GM23338 (cell line): ENCODE data around the gene CDKN3. TPM values are rescaled to one million over a fixed set of nuclear protein-coding genes. Genes with fewer than 3 reads are reported as not detected.
A peak's percentile ranks its signal among the peaks of the same experiment; 100 is the strongest.

Source experiments
- ATAC-seq: fragments of 200-7000 bp; cut with Tn5 transposase; 3 replicates; pipeline ENCODE4 v1.9.1; 2020
- DNase-seq: peaks from one replicate; pipeline ENCODE4 v3.0.0-alpha.2; 2015; ENCODE audit warnings: low spot score
- H2AFZ ChIP-seq: fragments of 200-600 bp; sonication (generic); 2 replicates; pipeline ENCODE4 v1.8.0; 2016; ENCODE audit warnings: antibody characterized with exemption, mild to moderate bottlenecking, moderate library complexity
- H3F3A ChIP-seq: fragments of 200-600 bp; sonication (generic); replicated peaks from 2 replicates; pipeline ENCODE4 v1.8.0; 2017; ENCODE audit warnings: antibody characterized with exemption, mixed run types, low read depth
- H3K27ac ChIP-seq: fragments of 200-600 bp; sonication (generic); 2 replicates; pipeline ENCODE4 v1.6.1; 2016; ENCODE audit warnings: low read depth
- H3K27me3 ChIP-seq: fragments of 200-600 bp; sonication (generic); 2 replicates; pipeline ENCODE4 v1.8.0; 2016; ENCODE audit warnings: mild to moderate bottlenecking, mixed run types, moderate library complexity; ENCODE audit not compliant: insufficient read depth
- H3K36me3 ChIP-seq: fragments of 200-600 bp; sonication (generic); 2 replicates; pipeline ENCODE4 v1.8.0; 2016; ENCODE audit warnings: mild to moderate bottlenecking; ENCODE audit not compliant: insufficient read depth
- H3K4me1 ChIP-seq: fragments of 200-600 bp; sonication (generic); 2 replicates; pipeline ENCODE4 v1.8.0; 2016; ENCODE audit warnings: mild to moderate bottlenecking, moderate library complexity; ENCODE audit not compliant: insufficient read depth
- H3K4me2 ChIP-seq: fragments of 200-600 bp; sonication (generic); 2 replicates; pipeline ENCODE4 v1.7.1; 2017; ENCODE audit warnings: mixed run types
- H3K4me3 ChIP-seq: fragments of 200-600 bp; sonication (generic); 2 replicates; pipeline ENCODE4 v1.6.1; 2016; ENCODE audit warnings: mixed run types
- H3K79me2 ChIP-seq: fragments of 200-600 bp; sonication (generic); replicated peaks from 2 replicates; pipeline ENCODE4 v1.8.0; 2017; ENCODE audit warnings: mild to moderate bottlenecking; ENCODE audit not compliant: insufficient read depth
- H3K9me2 ChIP-seq: fragments of 200-600 bp; sonication (generic); 2 replicates; pipeline ENCODE4 v1.8.0; 2017; ENCODE audit not compliant: insufficient read depth
- H4K20me1 ChIP-seq: fragments of 200-600 bp; sonication (generic); replicated peaks from 2 replicates; pipeline ENCODE4 v1.8.0; 2017; ENCODE audit warnings: mild to moderate bottlenecking; ENCODE audit not compliant: insufficient read depth
- H3K27ac Mint-ChIP-seq: 2 replicates; pipeline ENCODE4 v1.8.0; 2020; ENCODE audit warnings: inconsistent platforms, mild to moderate bottlenecking, moderate library complexity, mixed read lengths
- H3K27me3 Mint-ChIP-seq: 3 replicates; pipeline ENCODE4 v1.8.0; 2022; ENCODE audit warnings: low read depth, mild to moderate bottlenecking, moderate library complexity, mixed read lengths, inconsistent platforms; ENCODE audit not compliant: insufficient read depth, poor library complexity
- H3K36me3 Mint-ChIP-seq: 3 replicates; pipeline ENCODE4 v1.8.0; 2021; ENCODE audit warnings: low read depth, mild to moderate bottlenecking, inconsistent platforms, moderate library complexity, mixed read lengths
- H3K4me1 Mint-ChIP-seq: 3 replicates; pipeline ENCODE4 v1.8.0; 2020; ENCODE audit warnings: mild to moderate bottlenecking, inconsistent platforms, mixed read lengths
- H3K4me3 Mint-ChIP-seq: 3 replicates; pipeline ENCODE4 v1.8.0; 2021; ENCODE audit warnings: moderate library complexity, mild to moderate bottlenecking, inconsistent platforms, mixed read lengths
- H3K9me3 Mint-ChIP-seq: 3 replicates; pipeline ENCODE4 v1.8.0; 2020; ENCODE audit warnings: moderate library complexity, mild to moderate bottlenecking, inconsistent platforms, mixed read lengths
- CTCF ChIP-seq, 2 experiments: fragments of 200-600 bp in 1 of 2; sonication (generic) in 1 of 2; conservative IDR thresholded peaks; 2 replicates each; pipeline versions ENCODE4 v1.5.1 to v1.6.1; 2016 to 2017; ENCODE audit warnings: antibody characterized with exemption in 2 of 2, low read depth in 2 of 2, mild to moderate bottlenecking in 2 of 2, moderate library complexity in 1 of 2
- ETS1 ChIP-seq: IDR thresholded peaks from 2 replicates; pipeline ENCODE4 v1.6.1; 2016; ENCODE audit warnings: antibody characterized with exemption
- EZH2 ChIP-seq: fragments of 200-600 bp; sonication (generic); IDR thresholded peaks from one replicate; pipeline ENCODE4 v1.8.0; 2017; ENCODE audit warnings: antibody characterized with exemption, mild to moderate bottlenecking, low read depth; ENCODE audit not compliant: unreplicated experiment
- EZH2phosphoT487 ChIP-seq: fragments of 200-600 bp; sonication (generic); IDR thresholded peaks from one replicate; pipeline ENCODE4 v1.8.1; 2018; ENCODE audit warnings: antibody characterized with exemption; ENCODE audit not compliant: unreplicated experiment
- REST ChIP-seq: IDR thresholded peaks from one replicate; pipeline ENCODE4 v1.6.1; 2018; ENCODE audit warnings: antibody characterized with exemption; ENCODE audit not compliant: unreplicated experiment
- STAT1 ChIP-seq: IDR thresholded peaks from one replicate; pipeline ENCODE4 v1.6.1; 2016; ENCODE audit warnings: antibody characterized with exemption; ENCODE audit not compliant: unreplicated experiment
- ZNF114 ChIP-seq: fragments of 250-450 bp; sonication (Bioruptor Pico); IDR thresholded peaks from 2 replicates; pipeline ENCODE4 v1.5.0; 2020; ENCODE audit warnings: mild to moderate bottlenecking, moderate library complexity
- ZNF331 ChIP-seq: fragments of 250-450 bp; sonication (Bioruptor Pico); IDR thresholded peaks from 2 replicates; pipeline ENCODE4 v1.5.0; 2020; ENCODE audit warnings: low read depth, mild to moderate bottlenecking, moderate library complexity
- ZNF462 ChIP-seq: fragments of 250-450 bp; sonication (Bioruptor Pico); IDR thresholded peaks from 2 replicates; pipeline ENCODE4 v1.5.0; 2020; ENCODE audit warnings: mild to moderate bottlenecking, moderate library complexity
- polyA plus RNA-seq: library from polyadenylated mRNA; unstranded; fragments of >200 nt; fragmentation: Nextera tagmentation; extraction: Ambion mirVana; gene quantifications from 2 replicates; pipeline ENCODE4 v1.2.1, GENCODE V29; 2016
- total RNA-seq: library from RNA; depleted of rRNA; stranded (reverse); fragments of >200 nt; shearing (Covaris generic); gene quantifications from 2 replicates; pipeline ENCODE4 v1.2.3, GENCODE V29; 2014

CDKN3 gene
- total and polyA plus RNA-seq, 2 experiments from 2014 or later = 36.3 to 97.4 TPM

GRCh38 chr14:54366736-54367735, 29.8 kb upstream of the CDKN3 start (continued):
- TF ChIP-seq REST (no peak), ZNF114 (CRISPR knock-in tag) (peak; percentile 9; the same call in 1 of the 2 replicates), EZH2phosphoT487 (no peak)

GRCh38 chr14:54368291-54368690, 28.5 kb upstream of the CDKN3 start:
- no peak overlapping the region for H3K27ac Mint-ChIP-seq
- H3K36me3 Mint-ChIP-seq = no peaks in the 10 kb centered on the region
- Histone ChIP-seq H3K4me3 (no peak overlapping the region), H3K4me2 (no peak overlapping the region), H3K4me1 (peaks cover 40% of the 10 kb centered on the region), H3K79me2 (no peaks in the 10 kb centered on the region), H3K27ac (no peak overlapping the region), H3K36me3 (no peaks in the 10 kb centered on the region), H3K27me3 (no peaks in the 10 kb centered on the region), H3F3A (no peaks in the 10 kb centered on the region), H4K20me1 (no peaks in the 10 kb centered on the region), H3K9me2 (no peaks in the 10 kb centered on the region; the same call in 1 of the 2 replicates), H2AFZ (no peak overlapping the region)
- DNase-seq = no peak
- TF ChIP-seq EZH2phosphoT487 (no peak), CTCF (conservative IDR thresholded peaks at IDR 0.05; ENCODE audit: low read depth in 2 of 2) (no peak), ZNF331 (CRISPR knock-in tag) (no peak), STAT1 (no peak), ZNF114 (CRISPR knock-in tag) (no peak), ZNF462 (no peak), ETS1 (no peak), EZH2 (no peak)
- H3K4me1 Mint-ChIP-seq = peaks cover 51% of the 10 kb centered on the region
- no peaks in the 10 kb centered on the region for H3K9me3 Mint-ChIP-seq
- H3K27me3 Mint-ChIP-seq = peaks cover 2% of the 10 kb centered on the region
- ATAC-seq = no peak
- H3K4me3 Mint-ChIP-seq = no peak overlapping the region
